ENCODE data around the gene POLR2C.

Gene POLR2C

DNA sequence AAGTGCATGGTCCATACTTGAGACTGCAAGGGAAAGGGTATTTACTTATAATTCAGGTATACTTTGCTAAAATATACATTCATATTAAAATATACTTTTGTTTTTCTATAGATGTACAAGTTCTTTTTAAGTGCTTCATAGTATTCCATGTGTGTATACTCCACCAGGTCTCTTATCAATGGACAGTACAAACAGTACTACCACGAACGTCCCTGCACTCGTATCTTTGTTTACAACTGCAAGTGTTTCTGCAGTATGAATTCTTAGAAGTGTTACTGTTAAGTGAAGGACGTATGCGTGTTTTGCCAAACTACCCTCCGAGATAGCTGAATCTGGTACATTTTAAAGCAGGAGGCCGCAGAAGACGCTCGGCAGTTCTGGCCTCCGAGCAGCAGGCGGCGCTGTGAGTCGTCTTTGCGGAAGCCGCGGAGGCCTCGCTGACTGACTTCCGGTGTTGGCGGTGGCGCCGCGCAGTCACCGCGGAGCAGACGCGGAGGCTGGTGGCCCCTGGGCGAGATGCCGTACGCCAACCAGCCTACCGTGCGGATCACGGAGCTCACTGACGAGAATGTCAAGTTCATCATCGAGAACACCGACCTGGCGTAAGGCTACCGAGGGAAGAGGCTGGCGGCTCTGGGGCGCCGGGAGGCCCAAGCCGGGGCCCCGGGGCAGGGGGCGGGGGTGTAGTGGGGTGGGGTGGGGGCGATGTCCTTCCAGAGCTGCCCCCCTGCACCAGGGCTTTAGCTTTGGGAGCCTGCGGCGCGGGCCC, at the start of gene POLR2C:
POLR2C (plus strand) TSS at position 471 of the 769 bp plus-strand sequence; CDS start at position 517, 46 bp downstream.
- peaks cover 24% of the 10 kb centered on the region for H3K36me3 ChIP-seq (ENCODE audit: control insufficient read depth, insufficient read depth, low read length)
- TF ChIP-seq, protein P1, sequence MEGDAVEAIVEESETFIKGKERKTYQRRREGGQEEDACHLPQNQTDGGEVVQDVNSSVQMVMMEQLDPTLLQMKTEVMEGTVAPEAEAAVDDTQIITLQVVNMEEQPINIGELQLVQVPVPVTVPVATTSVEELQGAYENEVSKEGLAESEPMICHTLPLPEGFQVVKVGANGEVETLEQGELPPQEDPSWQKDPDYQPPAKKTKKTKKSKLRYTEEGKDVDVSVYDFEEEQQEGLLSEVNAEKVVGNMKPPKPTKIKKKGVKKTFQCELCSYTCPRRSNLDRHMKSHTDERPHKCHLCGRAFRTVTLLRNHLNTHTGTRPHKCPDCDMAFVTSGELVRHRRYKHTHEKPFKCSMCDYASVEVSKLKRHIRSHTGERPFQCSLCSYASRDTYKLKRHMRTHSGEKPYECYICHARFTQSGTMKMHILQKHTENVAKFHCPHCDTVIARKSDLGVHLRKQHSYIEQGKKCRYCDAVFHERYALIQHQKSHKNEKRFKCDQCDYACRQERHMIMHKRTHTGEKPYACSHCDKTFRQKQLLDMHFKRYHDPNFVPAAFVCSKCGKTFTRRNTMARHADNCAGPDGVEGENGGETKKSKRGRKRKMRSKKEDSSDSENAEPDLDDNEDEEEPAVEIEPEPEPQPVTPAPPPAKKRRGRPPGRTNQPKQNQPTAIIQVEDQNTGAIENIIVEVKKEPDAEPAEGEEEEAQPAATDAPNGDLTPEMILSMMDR (IDR thresholded peaks at IDR 0.05; ENCODE audit: insufficient read depth, low read length, poor library complexity, severe bottlenecking), result peak; percentile 98

GRCh38 chr16:57413301-57413730, 49.2 kb upstream of the POLR2C start:
- H3K36me3 ChIP-seq (ENCODE audit: control insufficient read depth, insufficient read depth, low read length), result no peaks in the 10 kb centered on the region
- peak; percentile 80 for DNase-seq (ENCODE audit: extremely low read depth, insufficient read length)
- H3K27me3 ChIP-seq (replicated peaks; ENCODE audit: control insufficient read depth, insufficient read depth, low read length), result no peaks in the 10 kb centered on the region
- TF ChIP-seq, protein P1 (IDR thresholded peaks at IDR 0.05; ENCODE audit: insufficient read depth, low read length, poor library complexity, severe bottlenecking), result no peak
- no peak overlapping the region for H3K4me3 ChIP-seq (replicated peaks; ENCODE audit: low read depth, low read length)

More for the DNA sequence above, at the start of gene POLR2C:
- Histone ChIP-seq H3K27me3 (replicated peaks; ENCODE audit: control insufficient read depth, insufficient read depth, low read length) (no peaks in the 10 kb centered on the region), H3K4me3 (replicated peaks; ENCODE audit: low read depth, low read length) (peak within 1 kb of the TSS; percentile 98)
- DNase-seq (ENCODE audit: extremely low read depth, insufficient read length), result peak; percentile 91

DNA sequence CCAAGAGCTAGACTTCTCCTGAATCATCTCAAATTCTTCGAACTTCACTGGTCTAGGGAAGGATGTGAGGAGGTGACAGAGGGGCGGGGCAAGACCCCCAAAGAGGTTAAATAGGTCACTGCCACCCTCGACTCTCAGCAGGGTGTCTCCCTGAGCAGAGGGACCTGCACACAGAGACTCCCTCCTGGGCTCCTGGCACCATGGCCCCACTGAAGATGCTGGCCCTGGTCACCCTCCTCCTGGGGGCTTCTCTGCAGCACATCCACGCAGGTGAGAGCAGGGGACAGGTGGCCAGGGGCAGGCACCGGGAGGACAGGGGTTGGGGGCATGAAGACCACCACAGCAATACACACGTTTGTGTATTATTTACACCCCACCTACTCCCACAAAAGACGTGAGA, 48.7 kb upstream of the POLR2C start:
- Histone ChIP-seq H3K27me3 (replicated peaks; ENCODE audit: control insufficient read depth, insufficient read depth, low read length) (no peaks in the 10 kb centered on the region), H3K4me3 (replicated peaks; ENCODE audit: low read depth, low read length) (no peak overlapping the region), H3K36me3 (ENCODE audit: control insufficient read depth, insufficient read depth, low read length) (no peaks in the 10 kb centered on the region)
- DNase-seq (ENCODE audit: extremely low read depth, insufficient read length), result no peak
- TF ChIP-seq, protein P1 (IDR thresholded peaks at IDR 0.05; ENCODE audit: insufficient read depth, low read length, poor library complexity, severe bottlenecking), result no peak

GRCh38 chr16:57416084-57416483, 46.4 kb upstream of the POLR2C start:
- no peaks in the 10 kb centered on the region for H3K27me3 ChIP-seq (replicated peaks; ENCODE audit: control insufficient read depth, insufficient read depth, low read length)
- no peak overlapping the region; the same call in 1 of the 2 replicates for H3K4me3 ChIP-seq (replicated peaks; ENCODE audit: low read depth, low read length)
- H3K36me3 ChIP-seq (ENCODE audit: control insufficient read depth, insufficient read depth, low read length), result no peaks in the 10 kb centered on the region
- no peak for DNase-seq (ENCODE audit: extremely low read depth, insufficient read length)
- TF ChIP-seq, protein P1 (IDR thresholded peaks at IDR 0.05; ENCODE audit: insufficient read depth, low read length, poor library complexity, severe bottlenecking), result no peak

DNA sequence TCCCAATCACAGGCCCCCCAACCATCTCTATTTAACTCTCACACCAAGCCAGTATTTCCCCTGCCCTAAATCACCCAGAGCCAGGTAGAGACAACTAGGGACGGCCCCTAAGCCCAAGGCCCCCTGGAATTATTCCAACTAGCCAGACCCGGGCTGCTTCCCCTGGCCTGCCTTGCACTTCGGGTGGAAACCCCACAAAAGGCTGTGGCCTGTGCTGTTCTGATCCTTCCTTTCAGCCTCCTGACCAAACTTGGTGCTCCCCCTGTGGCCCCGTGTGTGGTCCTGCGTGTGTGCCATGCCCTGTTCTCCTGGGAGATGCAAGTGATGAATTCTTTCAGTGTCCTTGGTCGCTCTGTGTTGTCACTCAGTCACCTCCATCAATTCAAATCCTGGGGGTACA, 43.0 kb upstream of the POLR2C start:
- Histone ChIP-seq H3K4me3 (replicated peaks; ENCODE audit: low read depth, low read length) (no peak overlapping the region), H3K36me3 (ENCODE audit: control insufficient read depth, insufficient read depth, low read length) (no peaks in the 10 kb centered on the region), H3K27me3 (replicated peaks; ENCODE audit: control insufficient read depth, insufficient read depth, low read length) (no peaks in the 10 kb centered on the region)
- no peak for DNase-seq (ENCODE audit: extremely low read depth, insufficient read length)
- TF ChIP-seq, protein P1 (IDR thresholded peaks at IDR 0.05; ENCODE audit: insufficient read depth, low read length, poor library complexity, severe bottlenecking), result peak; percentile 4
